Measurements from ENCODE around the gene MBP.

Gene MBP

DNA sequence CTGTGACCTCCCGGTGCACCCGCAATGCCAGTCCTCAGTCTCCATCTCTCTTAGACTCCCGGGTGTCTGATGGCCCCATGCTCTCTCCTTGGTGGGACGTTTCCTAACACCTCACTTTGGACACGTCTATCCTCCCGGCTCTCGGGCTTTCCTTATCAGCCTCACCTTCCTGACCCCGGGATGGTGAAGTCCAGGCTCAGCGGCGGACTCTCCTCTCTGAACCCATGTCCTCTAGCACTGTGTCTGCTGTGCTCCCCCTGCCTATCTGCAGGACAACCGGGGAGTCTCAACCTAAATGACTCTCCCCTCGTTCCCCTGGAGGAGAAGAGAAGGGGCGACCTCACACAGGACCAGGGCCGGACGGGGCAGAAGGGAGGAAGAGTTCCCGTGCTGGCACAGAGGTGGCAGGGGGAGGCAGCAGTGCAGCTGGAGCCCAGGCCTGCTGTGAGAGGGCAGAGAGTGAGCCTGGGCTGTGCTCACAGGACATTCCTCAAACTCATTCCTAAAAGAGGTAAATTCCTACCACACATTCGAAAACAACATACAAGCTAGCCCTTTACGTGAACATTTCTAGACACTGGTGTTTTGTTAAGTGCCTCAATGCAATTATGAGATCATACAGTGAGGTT lies 41.9 kb downstream of the MBP start:
- no peak for DNase-seq (ENCODE audit: low read depth)
- H3K4me3 ChIP-seq (ENCODE audit: low read depth, low read length), result no peak overlapping the region

DNA sequence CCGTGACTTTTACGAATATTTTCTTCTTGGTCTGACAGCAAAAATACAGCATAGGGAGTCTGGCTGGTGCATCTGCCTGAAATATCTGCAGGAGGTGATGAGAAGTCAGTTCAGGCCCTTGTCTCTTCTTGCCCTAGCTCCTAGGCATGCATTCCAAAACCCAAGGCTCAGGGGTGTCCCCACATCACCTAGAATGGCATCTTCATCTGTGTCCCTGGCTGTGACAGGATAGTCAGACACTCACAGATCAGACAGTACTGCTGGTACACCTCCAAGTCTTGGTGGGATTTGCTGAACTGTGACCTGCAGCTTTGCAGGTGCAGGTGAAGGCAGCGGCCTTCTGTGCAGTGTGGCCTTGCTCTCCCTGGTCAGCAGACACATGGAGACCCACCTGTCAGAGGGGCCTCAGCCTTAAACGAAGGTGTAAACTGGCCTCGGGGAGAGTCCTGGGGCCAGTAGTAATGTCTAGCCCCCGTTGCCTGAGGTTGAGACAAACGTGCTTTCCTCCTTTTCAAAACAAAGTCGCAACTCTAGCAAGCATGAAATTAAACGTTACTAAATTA lies 42.8 kb downstream of the MBP start:
- DNase-seq (ENCODE audit: low read depth), result no peak
- no peak overlapping the region for H3K4me3 ChIP-seq (ENCODE audit: low read depth, low read length)

- H3K4me3 ChIP-seq (ENCODE audit: low read depth, low read length), result no peak overlapping the region
- no peak for DNase-seq (ENCODE audit: low read depth)
Observed at GRCh38 chr18:77088963-77089722, 43.4 kb downstream of the MBP start.

DNA sequence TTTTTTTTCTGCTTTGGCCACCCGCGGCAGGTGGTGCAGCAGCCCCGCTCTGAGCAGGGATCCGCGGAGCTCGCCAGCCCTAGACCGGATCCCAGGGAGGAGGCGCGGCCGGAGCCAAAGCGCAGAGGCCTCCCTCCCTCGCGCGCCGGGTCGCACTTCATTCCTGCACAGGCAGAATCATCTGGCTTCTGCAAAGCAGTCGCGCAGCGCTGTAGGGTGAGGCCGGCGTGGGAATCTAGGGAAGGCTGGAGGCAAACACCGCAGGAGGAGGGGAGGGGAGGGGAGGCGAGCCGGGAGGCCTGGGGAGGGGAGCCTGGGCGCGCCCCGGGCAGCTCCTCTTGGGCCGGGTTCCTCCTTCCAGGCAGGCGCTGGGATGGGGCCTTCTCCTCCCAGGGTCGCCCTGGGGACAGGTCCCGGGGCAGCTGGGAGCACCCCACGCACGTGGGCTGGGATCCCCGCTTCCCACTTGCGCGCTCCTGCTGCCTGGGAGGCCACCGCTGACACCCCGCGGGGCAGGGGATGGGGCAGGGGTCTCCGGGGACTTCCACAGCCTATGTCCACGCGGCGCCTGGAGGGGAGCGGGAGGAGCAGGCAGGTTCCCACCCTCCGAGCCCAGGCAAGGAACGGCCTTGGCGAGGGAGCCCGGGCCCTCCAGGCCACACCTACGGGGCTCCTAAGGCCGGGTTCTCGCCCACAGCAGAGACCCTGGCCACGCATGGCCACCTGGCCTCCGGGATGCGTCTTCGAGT lies 45.0 kb downstream of the MBP start:
- H3K4me3 ChIP-seq (ENCODE audit: low read depth, low read length), result peak overlapping the region; percentile 37
- no peak for DNase-seq (ENCODE audit: low read depth)

GRCh38 chr18:77086656-77087392 lies 45.8 kb downstream of the MBP start:
- peak overlapping the region; percentile 37 for H3K4me3 ChIP-seq (ENCODE audit: low read depth, low read length)
- no peak for DNase-seq (ENCODE audit: low read depth)

- no peak overlapping the region for H3K4me3 ChIP-seq (ENCODE audit: low read depth, low read length)
- peak; percentile 67 for DNase-seq (ENCODE audit: low read depth)
Observed at GRCh38 chr18:77086034-77086433, 46.5 kb downstream of the MBP start.

GRCh38 chr18:77084688-77085035 lies 47.9 kb downstream of the MBP start:
- H3K4me3 ChIP-seq (ENCODE audit: low read depth, low read length), result no peak overlapping the region
- DNase-seq (ENCODE audit: low read depth), result no peak

GRCh38 chr18:77082316-77082955 lies 50.1 kb downstream of the MBP start:
- H3K4me3 ChIP-seq (ENCODE audit: low read depth, low read length), result no peak overlapping the region

DNA sequence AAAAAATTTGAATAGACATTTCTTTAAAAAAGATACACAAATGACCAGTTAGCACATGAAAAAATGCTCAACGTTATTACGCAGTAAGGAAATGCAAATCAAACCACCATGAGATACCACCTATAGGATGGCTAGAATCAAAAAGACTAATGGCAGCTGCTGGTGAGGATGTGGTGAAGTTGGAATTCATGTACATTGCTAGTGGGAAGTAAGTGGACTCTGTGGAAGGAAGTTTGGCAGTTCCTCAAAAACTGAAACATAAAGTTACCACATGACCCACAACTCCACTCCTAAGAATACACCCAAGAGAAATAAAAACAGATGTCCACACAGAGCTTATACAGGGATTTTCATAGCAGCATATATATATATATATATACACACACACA lies 51.2 kb downstream of the MBP start:
- DNase-seq (ENCODE audit: low read depth), result peak; percentile 71
- H3K4me3 ChIP-seq (ENCODE audit: low read depth, low read length), result no peak overlapping the region

More at GRCh38 chr18:77082316-77082955, 50.1 kb downstream of the MBP start:
- DNase-seq (ENCODE audit: low read depth), result no peak

- H3K4me3 ChIP-seq (ENCODE audit: low read depth, low read length), result no peak overlapping the region
- DNase-seq (ENCODE audit: low read depth), result no peak
Observed at GRCh38 chr18:77079954-77080682, 52.5 kb downstream of the MBP start.

- no peak for DNase-seq (ENCODE audit: low read depth)
- no peak overlapping the region for H3K4me3 ChIP-seq (ENCODE audit: low read depth, low read length)
Observed at GRCh38 chr18:77079088-77079487, 53.5 kb downstream of the MBP start.

GRCh38 chr18:77078690-77079070 lies 53.9 kb downstream of the MBP start:
- DNase-seq (ENCODE audit: low read depth), result no peak
- H3K4me3 ChIP-seq (ENCODE audit: low read depth, low read length), result no peak overlapping the region

- DNase-seq (ENCODE audit: low read depth), result no peak
Observed at GRCh38 chr18:77077941-77078689, 54.5 kb downstream of the MBP start.

DNA sequence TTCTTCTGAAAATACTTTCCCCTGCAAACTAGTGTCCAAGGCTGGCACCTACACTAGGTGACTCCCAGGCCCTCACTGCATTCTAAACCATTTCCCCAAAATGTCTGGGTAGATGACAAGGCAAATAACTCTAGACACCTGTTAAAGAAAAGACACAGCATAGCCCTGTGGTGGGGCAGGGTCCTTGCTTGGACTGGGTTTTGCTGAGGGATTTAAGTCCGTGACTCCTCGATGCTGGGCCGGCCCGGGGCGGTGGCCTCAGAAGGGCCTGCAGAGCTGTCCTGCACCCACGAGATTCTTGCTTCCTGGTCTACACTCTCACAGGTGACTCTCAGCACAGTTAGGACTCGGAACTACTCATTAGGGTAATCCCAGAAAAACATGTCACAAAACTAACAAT lies 55.2 kb downstream of the MBP start:
- no peak for DNase-seq (ENCODE audit: low read depth)
- no peak overlapping the region for H3K4me3 ChIP-seq (ENCODE audit: low read depth, low read length)

More at GRCh38 chr18:77077941-77078689, 54.5 kb downstream of the MBP start:
- no peak overlapping the region for H3K4me3 ChIP-seq (ENCODE audit: low read depth, low read length)

GRCh38 chr18:77076111-77076510 lies 56.5 kb downstream of the MBP start:
- H3K4me3 ChIP-seq (ENCODE audit: low read depth, low read length), result no peak overlapping the region
- DNase-seq (ENCODE audit: low read depth), result no peak

DNA sequence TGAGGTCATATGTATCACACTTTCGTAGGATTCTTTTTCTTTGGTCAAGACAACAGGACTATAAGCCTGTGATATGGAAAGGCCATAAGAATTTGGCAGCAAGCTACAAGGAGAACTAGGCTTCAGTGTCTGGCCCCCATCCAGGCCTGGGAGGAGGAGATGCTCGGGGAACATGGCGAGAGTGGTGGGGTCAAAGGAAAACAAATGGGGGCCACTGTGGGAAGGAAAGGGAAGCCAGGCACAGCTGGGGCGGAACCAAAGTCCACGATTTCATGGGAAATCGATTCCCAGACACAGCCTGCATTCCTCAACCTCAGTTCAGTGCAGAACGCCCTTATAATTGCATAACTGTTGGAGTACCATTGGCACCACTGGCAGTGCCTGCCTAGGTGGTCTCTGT lies 58.2 kb downstream of the MBP start:
- H3K4me3 ChIP-seq (ENCODE audit: low read depth, low read length), result no peak overlapping the region
- no peak for DNase-seq (ENCODE audit: low read depth)

DNA sequence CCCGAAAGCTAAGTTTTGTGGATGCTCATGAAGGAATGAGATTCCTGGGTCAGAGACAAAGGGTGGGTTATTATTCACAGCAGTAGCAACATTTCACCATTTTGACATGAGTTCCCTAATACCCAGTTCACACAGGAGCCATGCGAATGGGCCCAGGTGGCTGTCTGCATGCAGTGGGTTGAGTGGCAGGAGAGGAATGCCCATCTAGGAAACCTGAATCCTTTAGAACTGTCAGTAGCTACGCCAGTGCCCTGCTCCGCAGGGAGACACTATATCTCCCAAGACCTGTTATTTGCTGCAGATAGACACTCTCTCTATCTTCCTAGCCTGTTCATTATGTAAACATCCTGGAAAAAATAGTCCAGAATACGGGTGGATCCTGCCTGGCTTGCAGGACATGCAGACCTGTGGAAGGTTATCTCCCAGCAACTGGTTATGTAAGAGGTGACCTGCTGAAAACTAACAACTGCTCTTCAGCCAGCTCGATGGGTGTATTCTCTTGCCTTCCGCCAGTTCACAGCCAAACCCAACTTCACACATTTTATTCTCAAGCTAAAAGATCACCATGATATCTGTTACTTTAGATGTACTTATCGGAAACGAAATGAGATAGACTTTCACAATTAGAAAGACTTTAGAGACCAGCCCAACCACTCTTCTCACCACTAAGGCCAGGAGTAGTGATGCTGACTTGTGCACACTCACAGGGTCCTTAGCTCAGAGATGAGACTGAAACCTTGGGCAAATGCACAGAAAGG lies 59.1 kb downstream of the MBP start:
- H3K4me3 ChIP-seq (ENCODE audit: low read depth, low read length), result no peak overlapping the region
- DNase-seq (ENCODE audit: low read depth), result no peak

All from skeletal muscle cell (primary cell).